Measurements from ENCODE around the gene PTPRN2.

Gene PTPRN2

GRCh38 chr7:158494162-158494586 lies 93.4 kb downstream of the PTPRN2 start:
- no peak for DNase-seq (ENCODE audit: low read depth in 4 of 4, low spot score in 1 of 4)

DNA sequence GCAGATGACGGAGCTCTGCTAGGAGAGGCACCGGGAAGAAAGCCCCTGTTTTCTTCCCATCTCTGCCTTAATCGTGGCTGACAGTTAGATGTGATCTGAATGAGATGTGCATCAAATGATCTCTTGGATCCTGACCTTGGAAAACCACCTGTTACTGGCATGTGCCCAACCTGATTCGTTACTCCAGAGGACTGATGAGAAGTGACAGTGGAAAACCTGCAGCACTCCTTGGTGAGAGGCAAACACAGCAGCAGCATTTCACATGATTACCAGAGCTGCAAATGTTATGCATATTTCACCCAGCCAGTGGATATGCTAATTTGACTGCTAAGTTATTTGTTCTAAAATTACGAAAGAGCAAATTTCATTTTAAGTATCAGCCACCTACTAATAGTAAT lies 95.3 kb downstream of the PTPRN2 start:
- DNase-seq (ENCODE audit: low read depth in 4 of 4, low spot score in 1 of 4): no peak

DNA sequence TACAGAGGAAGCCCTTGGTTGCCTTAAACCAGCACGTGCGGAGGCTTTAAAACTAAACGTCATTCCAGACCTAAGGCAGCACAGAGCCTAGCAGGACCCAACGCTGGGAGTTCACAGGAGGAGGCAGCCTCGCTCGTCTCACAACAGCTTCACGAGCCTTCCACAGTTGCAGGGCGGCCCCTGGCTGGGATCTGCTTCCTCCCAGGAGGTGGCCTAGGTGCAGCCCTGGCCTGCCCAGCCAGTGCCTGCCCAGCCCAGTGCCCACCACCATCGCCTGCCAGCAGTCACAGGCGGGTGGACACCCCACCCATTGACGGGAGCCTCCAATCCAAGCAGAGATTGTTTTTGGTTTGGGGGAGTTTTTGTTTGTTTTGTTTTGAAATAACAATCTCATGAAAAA lies 96.5 kb downstream of the PTPRN2 start:
- DNase-seq (ENCODE audit: low read depth in 4 of 4, low spot score in 1 of 4): no peak

DNA sequence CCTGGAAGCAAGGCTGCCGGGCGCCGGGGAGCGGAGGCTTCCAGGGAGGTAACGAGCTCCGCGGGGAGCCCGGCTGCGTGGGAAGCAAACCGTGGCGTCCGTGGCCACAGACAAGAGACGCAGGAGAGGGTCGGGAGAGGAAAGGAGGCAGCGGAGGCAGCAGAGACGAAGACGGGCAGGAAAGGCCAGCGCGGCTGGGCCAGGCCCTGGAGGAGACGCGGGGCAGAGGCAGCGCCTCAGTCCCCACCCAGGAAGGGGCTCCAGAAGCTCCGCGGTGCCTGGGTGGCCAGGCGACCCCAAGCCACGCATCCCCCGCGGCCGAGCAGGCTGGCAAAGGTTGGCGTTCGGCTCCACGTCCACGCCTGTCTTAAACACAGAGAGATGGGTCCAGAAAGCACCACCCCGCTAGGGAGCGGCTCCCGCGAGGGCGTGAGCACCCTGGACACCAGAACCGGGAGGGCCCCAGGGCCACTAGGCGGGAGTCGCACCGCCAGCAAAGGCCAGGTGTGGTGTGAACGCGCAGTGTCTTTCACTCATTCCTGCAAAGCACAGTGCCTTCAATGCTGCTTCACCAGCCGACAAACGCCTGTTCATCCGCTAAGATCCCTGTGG lies 97.3 kb downstream of the PTPRN2 start:
- DNase-seq (ENCODE audit: low read depth in 4 of 4, low spot score in 1 of 4): no peak

DNA sequence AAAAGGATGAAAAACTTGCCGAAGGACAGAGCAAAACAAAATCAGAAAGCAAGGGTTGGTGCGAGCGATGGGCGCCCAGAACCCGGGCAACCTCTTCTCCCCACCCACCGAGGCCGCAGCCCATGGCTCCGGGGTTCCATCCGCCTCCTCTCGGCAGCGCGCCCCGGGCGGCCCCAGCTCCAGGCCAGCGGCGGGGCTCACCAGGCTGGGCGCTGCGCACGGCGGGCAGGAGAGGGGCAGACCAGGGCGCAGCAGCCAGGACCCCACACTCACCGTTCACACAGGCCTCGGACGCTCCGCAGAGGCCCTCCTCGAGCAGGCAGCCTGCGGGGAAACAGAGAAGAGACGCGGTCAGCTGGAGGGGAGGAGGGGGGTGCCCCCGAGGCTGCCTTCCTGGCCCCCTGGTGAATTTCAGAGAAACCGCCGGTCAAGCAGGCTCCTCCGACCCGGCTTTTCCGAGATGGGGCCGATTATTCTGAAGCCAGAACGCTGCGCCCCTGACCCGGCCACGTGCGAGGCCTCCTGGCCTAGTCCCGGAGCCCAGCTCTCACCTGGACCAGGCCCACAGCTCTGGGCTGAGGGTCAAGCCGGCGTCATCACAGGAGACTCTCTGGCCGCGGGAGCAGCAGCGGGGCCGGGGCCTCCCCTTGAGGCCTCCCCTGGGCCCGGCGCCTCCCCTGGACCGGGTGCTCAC lies 98.0 kb downstream of the PTPRN2 start:
- no peak for DNase-seq (ENCODE audit: low read depth in 4 of 4, low spot score in 1 of 4)

DNA sequence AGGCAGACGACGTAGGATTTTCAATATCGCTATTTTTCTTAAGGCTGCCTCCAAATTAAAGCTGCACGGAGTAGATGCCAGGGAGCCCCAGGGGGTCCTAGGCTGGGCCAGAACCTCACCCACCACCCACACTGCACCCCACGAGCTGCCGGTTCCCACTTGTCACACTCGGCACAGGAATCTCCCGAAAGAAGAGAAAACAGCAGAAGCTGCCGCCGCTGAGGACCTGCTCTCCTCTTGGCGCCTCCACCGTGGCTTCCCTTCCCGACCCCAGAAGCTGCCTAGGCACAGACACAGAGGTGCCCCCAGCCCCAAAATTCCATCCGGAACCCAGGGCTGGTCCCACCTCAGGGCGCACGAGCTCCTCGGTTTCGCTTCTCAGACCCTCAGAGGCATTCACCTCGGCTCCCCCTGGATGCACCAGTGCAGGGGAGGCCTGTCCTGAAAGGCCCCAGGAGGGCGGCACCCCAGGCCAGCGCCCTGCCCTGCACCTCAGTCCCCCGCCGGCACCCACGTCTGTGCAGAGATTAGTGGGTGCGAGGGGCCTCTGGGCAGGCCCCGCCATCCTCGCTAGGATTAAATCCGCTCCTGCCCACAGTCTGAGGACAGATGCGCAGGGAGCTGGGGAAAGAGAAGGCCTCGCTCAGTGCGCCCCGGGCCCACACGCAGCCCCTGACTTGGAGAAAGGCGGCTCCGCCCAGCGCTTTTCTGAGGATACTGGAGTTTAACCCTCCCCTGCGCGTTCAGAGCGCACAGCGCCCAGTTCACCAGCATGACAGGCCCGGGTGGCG lies 99.2 kb downstream of the PTPRN2 start:
- no peak for DNase-seq (ENCODE audit: low read depth in 4 of 4, low spot score in 1 of 4)

GRCh38 chr7:158487631-158488151 lies 99.9 kb downstream of the PTPRN2 start:
- DNase-seq (ENCODE audit: low read depth in 4 of 4, low spot score in 1 of 4): no peak

- DNase-seq (ENCODE audit: low read depth in 4 of 4, low spot score in 1 of 4): no peak
Measured at GRCh38 chr7:158486919-158487318, 100.7 kb downstream of the PTPRN2 start.

GRCh38 chr7:158484801-158485531 lies 102.7 kb downstream of the PTPRN2 start:
- DNase-seq (ENCODE audit: low read depth in 4 of 4, low spot score in 1 of 4): no peak

DNA sequence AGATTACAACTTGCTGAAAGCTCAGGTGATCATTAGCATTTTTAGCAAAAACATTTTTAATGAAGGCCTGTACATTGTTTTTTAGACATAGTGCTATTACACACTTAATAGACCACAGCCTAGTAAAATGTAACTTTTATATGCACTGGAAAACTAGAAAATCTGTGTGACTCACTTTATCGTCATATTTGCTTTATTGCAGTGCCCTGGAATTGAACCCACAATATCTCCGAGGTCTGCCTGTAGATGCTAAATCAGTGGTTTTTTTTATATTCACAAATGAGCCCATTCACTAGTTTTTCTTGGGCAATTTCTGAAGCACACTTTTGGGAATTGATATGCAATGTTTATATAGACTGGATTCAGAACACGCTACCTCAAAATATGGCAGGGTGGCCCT lies 105.1 kb downstream of the PTPRN2 start:
- no peak for DNase-seq (ENCODE audit: low read depth in 4 of 4, low spot score in 1 of 4)

- no peak for DNase-seq (ENCODE audit: low read depth in 4 of 4, low spot score in 1 of 4)
Measured at GRCh38 chr7:158479664-158480025, 108.0 kb downstream of the PTPRN2 start.

DNA sequence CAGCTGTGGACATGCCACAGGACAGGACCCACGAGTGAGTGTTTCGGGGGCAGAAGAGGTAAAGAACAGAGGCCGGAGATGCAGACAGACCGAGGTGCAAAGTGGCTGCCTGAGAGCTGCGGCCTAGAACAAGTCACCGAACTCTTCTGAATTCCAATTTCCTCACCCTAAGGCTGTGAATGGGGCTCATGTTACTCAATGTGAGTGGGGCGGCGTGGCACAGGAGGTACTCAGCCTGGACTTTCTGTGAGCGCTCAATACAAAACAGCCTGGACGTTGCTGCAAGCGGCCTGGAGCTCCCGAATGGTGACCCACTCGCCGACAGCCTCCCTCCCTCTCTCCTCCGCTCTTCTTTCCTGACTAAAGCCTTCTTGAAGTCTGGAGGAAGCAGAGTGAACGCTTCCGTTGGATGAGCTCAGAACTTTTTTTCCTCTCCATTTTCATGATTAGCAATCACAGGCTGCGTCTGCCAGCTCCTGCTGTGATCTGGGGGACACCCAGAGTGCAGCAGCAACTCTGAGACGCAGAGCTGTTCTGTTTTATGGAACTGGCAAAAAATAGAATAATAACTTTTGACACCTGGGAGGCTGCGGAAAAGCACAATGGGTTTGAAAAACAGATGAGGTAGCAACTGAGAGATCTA lies 108.5 kb downstream of the PTPRN2 start:
- DNase-seq (ENCODE audit: low read depth in 4 of 4, low spot score in 1 of 4): no peak

DNA sequence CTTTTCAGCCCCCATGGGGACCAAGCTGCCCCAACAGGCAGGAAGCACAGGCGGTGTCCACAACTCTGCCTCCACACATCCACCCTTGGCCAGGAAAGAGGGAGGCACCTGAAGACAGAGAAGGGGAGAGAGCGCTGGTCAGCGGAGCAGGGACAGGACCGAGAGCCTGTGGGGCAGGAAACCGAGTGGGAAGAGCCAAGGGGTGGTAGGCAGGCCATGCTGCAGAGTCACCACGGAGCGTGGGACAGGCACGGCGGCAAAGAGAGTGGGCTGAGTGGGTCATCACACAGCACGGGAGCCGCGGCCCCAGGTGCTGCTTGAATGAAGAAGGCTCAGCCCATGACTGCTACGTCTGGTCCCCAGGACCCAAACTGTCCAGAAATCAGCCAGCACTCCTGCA lies 109.8 kb downstream of the PTPRN2 start:
- no peak for DNase-seq (ENCODE audit: low read depth in 4 of 4, low spot score in 1 of 4)

GRCh38 chr7:158476331-158476932 lies 111.2 kb downstream of the PTPRN2 start:
- DNase-seq (ENCODE audit: low read depth in 4 of 4, low spot score in 1 of 4): no peak

GRCh38 chr7:158475679-158476052 lies 112.0 kb downstream of the PTPRN2 start:
- DNase-seq (ENCODE audit: low read depth in 4 of 4, low spot score in 1 of 4): no peak

DNA sequence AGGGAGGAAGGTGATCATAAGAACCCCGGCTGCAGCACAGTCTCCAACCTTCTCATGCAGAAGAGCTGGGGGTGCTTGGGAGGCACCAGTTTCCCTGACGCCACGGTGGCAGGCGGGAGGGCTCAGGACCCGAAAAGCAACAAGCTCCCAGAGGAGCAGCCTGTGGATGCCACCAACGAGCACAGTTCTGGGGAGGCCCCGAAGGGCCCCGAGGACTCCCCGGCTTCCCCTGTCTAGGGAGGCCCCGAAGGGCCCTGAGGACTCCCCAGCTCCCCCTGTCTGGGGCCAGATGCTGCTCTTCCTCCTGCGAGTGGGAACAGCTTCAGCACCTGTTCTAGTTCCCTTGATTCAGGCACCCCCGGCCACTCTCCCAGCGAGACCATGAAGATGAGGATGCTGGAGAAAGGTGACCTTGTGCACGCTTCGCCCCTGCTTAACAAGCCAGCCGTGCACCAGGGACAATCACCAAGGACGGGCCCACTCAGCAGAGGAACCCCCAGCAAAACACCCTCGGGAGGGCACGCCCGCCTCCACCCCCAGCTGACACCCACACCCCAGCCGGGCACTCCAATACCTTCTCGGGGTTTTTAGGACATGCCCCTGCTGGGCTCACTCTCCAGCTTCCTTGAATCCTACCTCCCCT lies 112.5 kb downstream of the PTPRN2 start:
- DNase-seq (ENCODE audit: low read depth in 4 of 4, low spot score in 1 of 4): no peak

DNA sequence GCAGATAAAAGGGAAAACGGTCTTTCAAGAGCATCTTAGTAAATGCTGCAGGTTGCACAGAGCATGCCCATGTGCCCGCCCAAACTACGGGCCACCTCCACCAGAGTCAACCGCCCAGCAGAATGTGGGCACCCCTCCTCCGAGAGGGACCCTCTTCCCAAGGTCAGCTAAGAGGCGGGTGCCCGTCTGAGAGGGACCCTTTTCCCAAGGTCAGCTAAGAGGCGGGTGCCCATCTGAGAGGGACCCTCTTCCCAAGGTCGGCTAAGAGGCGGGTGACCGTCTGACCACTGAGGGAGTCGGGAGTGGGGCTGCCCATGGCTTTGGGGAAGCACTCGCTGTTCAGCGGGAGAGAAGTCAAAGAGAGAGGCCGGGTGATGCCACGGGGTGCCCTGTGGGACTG lies 113.1 kb downstream of the PTPRN2 start:
- DNase-seq (ENCODE audit: low read depth in 4 of 4, low spot score in 1 of 4): no peak

DNA sequence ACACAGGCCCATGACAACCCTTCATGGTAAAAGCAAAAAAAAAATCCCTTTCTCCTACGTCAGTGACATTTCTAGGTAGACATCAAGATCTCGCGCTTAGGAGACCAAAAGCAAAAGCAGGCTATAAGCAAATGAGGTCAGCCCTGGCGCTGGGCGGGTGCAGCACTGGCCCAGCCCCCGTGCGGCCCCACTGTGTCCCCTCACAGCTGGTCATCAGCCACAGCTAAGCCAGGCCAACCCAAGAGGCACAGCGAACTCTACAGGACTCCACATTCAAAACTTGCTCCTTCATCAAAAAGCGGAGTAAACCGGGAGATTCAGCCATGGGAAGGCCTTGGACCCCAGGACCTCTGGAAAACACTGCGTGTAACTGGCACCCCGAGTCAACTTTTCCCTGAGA lies 113.7 kb downstream of the PTPRN2 start:
- no peak for DNase-seq (ENCODE audit: low read depth in 4 of 4, low spot score in 1 of 4)

- no peak for DNase-seq (ENCODE audit: low read depth in 4 of 4, low spot score in 1 of 4)
Measured at GRCh38 chr7:158473221-158473620, 114.4 kb downstream of the PTPRN2 start.

GRCh38 chr7:158472596-158472995 lies 115.0 kb downstream of the PTPRN2 start:
- DNase-seq (ENCODE audit: low read depth in 4 of 4, low spot score in 1 of 4): no peak
